ENCODE data around the gene ME2.
"Not testable (repeated sequence)": the region's sequence is repeated elsewhere in the genome, so short reads cannot be mapped to it uniquely, and the experiment has no call there.

Gene ME2

DNA sequence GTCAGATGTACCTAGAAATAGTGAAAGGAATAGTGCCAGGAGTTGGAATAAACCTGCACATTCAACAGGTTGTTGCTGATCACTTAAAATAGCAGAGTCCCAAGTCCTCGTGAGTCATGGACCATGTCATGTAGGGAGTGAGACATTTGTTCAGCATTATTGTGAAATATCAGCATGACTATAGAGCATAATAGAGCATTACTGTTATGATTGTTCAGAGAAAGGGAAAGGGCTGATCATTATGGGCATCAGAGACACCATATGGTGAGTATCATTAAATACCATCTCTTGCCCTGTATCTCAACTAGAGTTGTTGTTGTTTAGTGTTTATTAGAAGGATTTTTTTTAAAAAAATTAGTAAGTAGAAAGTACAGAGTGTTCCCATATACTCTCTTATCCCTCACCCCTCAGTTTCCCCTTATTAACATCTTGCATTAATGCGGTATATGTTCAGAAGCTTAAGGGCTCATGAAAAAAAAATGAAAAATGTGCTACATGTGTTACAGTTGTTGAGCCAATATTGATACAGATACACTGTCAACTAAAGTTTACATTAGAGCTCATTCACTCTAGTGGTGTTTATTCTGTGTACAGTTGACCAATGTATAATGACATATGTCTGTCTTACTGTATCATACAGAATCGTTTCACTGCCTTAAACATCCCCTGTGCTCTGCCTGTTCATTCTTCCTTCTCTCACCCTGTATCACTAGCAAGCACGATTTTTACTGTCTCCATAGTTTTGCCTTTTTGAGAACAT is 94.6 kb downstream of the ME2 start:
- DNase-seq (ENCODE audit: low read depth, low spot score), result no peak

DNA sequence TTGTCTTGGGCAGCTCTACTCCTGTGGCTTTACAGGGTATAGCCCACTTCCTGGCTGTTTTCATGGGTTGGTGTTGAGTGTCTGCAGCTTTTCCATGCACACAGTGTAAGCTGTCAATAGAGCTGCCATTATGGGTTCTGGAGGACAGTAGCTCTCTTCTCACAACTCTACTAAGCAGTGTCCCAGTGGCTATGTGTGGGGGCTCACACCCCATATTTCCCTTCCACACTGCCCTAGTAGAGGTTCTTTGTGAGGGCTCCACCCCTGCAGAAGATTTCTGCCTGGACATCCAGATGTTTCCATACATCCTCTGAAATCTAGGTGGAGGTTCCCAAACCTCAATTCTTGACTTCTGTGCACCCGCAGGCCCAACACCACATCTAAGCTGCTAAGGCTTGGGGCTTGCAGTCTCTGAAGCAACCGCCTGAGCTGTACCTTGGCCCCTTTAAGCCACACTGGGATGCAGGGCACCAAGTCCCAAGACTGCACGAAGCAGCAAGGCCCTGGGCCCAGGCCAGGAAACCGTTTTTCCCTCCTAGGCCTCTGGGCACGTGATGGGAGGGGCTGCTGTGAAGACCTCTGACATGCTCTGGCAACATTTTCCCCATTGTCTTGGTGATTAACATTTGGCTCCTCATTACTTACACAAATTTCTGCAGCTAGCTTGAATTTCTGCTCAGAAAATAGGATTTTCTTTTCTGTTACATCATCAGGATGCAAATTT is 98.3 kb downstream of the ME2 start:
- DNase-seq (ENCODE audit: low read depth, low spot score), result no peak

DNA sequence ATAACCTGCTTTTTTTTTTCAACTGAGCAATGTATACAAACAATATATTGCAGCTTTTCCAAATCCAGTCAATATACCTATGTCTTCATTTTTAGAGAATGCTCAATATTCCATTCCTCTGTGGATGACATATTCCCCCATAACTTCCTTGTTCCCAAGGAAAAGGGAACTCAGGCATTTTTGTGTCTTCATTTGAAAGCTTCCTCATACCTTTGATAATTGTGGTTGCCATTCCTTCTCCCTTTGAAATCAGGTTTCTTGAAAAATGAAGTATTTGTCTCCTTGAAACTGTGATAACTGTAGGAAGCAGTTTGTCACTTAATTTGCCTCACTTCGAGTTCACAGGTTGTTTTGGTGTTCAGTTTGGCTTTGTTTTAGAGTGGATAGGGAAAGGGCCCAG is 102.5 kb downstream of the ME2 start:
- no peak for DNase-seq (ENCODE audit: low read depth, low spot score)

DNA sequence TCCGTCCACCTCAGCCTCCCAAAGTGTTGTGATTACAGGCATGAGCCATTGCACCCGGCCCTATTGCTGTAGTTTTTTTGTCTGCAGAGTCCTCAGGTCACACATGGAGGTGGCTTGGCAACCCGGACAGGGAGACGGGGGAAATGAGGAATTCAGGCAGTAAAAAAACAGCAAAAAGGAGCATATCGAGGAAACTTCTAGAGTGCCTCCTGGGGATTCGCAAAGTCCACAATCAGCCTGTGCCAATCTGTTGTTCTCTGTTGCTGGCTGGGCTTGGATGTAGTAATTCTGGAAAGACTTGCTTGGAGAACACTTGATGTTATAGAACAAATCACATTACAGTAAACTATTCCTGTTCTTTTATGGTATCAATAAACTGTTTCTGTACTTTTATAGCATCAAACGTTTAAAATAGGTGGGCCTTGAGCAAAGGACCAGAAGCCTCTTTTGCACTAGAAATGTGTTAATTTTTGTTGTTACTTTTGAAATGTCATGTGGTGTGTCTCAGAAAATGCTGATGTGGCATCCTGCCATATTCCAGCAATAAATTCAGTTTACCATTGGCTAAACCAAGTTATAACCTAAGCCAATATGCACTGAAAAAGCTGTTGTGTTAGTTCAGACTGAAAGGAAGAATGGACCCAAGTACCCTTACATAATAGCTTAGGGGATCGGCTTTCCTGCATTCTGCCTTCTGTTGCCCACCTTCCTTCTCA is 103.3 kb downstream of the ME2 start:
- DNase-seq (ENCODE audit: low read depth, low spot score), result no peak

DNA sequence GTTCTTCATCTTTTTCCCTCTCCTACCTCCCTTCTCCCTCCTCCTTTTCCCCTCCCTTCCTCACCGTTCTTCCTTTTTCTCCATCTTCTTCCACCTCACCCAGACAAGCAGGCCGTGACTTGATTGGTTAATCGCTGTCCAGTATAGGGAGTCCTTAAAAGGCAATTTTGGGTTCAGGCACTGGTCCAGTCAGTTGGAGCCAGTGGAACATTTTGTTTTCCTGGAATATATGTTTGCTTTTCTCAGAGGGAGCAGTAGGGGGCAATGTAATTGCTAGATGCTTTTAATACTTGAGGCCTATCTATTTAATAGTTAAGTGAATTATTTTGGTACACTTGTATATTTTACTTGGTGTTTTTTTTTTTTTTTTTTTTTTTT is 103.9 kb downstream of the ME2 start:
- DNase-seq (ENCODE audit: low read depth, low spot score), result no peak

DNA sequence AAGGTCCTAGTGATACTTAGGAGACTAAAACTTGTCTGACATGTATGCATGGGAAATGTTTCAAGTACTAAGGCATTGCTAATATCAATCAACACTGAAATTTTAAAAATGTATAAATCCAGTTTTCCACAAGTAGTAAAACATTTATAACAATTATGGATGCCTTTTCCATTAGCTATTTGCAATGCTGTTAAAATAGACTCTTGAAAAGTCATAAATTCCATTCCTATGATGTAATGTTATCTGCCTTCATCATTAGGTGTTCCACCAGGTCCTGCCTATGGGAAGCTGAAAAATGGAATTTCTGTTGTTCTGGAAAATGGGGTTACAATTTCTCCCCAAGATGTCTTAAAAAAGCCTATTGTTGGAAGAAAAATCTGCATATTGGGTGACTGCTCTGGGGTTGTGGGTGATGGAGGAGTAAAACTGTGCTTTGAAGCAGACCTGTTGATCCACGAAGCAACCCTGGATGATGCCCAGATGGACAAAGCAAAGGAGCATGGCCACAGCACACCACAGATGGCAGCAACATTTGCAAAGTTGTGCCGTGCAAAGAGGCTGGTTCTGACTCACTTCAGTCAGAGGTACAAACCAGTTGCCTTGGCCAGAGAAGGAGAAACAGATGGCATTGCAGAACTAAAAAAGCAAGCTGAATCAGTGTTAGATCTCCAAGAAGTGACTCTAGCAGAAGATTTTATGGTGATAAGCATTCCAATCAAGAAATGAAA is 107.6 kb downstream of the ME2 start:
- DNase-seq (ENCODE audit: low read depth, low spot score), result no peak

DNA sequence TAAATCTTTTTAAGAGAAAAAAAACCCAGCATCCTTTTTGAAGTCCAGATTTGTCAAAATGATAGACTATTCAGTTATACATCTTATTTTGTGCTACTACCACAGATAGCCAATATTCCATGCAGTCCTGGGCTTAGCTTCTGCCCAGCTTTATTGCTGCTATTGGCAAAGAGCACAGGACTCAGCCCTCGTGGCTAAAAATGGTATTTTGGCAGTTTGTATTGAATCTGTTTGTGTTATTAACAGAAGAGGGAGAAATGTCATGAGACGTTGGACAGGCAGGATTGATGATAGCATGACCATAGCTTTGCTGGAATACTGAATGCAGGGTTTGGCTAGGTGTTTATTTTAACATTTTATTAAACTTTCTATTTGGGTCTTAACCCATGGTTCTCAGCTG is 108.3 kb downstream of the ME2 start:
- DNase-seq (ENCODE audit: low read depth, low spot score), result no peak

DNA sequence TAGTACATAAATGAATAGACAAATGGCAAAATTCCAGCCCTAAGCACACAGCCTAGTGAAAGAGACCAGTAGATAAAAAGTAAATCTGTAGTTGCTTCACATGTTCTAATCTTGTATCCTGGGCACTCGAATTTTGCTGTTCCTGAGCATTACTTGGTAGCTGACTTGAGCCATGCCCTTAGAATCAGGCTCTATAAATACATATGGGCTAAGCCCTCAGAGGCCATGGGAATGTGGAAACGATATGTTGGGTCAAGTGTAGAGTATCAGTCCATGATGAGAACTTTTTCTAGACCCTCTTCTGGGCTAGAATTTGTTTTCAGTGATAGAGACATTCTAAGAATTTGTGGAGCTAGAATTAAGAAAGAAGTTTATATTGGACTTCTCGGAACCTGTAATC is 110.8 kb downstream of the ME2 start:
- no peak for DNase-seq (ENCODE audit: low read depth, low spot score)

DNA sequence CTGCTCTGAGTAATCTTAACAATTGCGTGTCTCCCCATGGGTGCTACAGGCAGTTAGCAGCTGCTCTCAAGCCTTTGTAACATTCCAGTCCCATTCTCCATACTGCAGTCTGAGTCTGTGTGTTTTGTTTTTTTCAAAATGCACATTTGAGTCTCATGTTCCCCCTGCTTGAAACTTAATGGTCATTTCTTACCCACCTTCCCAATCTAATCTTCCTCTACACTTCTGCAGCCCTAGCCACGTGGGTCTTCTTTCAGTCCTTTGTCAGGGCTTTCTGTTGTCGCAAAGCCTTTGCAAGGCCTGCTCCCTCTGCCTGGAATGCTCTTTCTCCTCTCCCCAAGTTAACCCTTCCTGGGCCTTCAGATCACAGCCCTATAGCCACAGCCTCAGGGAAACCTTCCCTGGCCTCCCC is 113.4 kb downstream of the ME2 start:
- DNase-seq (ENCODE audit: low read depth, low spot score), result no peak

DNA sequence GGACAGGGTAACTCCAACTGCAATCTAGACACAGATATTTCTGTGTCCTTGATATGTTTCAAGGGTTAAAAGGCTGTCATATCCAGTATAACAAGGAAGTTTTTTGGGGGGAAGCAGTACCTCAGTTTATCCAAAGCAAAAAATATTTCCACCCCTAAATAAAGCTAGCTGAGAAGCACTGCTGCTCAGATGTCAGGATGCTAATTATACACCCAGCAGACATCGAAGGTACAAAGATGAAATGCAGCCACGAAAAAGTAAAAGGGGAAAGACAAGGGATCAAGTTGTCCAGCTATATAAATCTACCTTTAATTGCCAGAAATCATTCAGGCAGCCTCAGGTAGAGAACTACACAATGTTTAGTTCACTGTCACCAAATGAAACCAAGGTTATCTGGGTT is 115.1 kb downstream of the ME2 start:
- DNase-seq (ENCODE audit: low read depth, low spot score), result no peak

DNA sequence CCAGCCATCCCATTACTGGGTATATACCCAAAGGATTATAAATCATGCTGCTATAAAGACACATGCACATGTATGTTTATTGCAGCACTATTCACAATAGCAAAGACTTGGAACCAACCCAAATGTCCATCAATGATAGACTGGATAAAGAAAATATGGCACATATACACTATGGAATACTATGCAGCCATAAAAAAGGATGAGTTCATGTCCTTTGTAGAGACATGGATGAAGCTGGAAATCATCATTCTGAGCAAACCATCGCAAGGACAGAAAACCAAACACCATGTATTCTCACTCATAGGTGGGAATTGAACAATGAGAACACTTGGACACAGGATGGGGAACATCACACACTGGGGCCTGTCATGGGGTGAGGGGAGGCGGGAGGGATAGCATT is 124.3 kb downstream of the ME2 start:
- not testable (repeated sequence) for DNase-seq (ENCODE audit: low read depth, low spot score)

Measured in brain pericyte (primary cell).